GM10266 (cell line): ENCODE measurements around the gene RBM43.

ENCODE experiments used
- DNase-seq: peaks from one replicate; pipeline ENCODE4 v3.0.0; 2012; ENCODE audit errors: extremely low spot score
- CTCF ChIP-seq: IDR thresholded peaks from 2 replicates; pipeline ENCODE4 v1.5.1; 2012; ENCODE audit warnings: mild to moderate bottlenecking, low read depth; ENCODE audit not compliant: control insufficient read depth, insufficient read depth; ENCODE audit errors: missing control alignments

The RBM43 gene

GRCh38 chr2:151252646-151253045 is 9.0 kb downstream of the RBM43 start:
- no peak for DNase-seq
- TF ChIP-seq CTCF: no peak

- no peak for DNase-seq
- TF ChIP-seq CTCF: no peak
Observed at GRCh38 chr2:151251012-151251411, 10.7 kb downstream of the RBM43 start.

GRCh38 chr2:151247432-151247831 is 14.2 kb downstream of the RBM43 start:
- TF ChIP-seq CTCF: no peak
- DNase-seq: no peak

- TF ChIP-seq CTCF: no peak
- DNase-seq: no peak
Observed at GRCh38 chr2:151246152-151246551, 15.5 kb downstream of the RBM43 start.

- no peak for DNase-seq
- no peak for TF ChIP-seq CTCF
Observed at GRCh38 chr2:151243468-151243867, 18.2 kb downstream of the RBM43 start.

GRCh38 chr2:151241224-151241623 is 20.4 kb downstream of the RBM43 start:
- no peak for DNase-seq
- no peak for TF ChIP-seq CTCF

GRCh38 chr2:151240433-151240832 is 21.2 kb downstream of the RBM43 start:
- no peak for TF ChIP-seq CTCF
- no peak for DNase-seq

- DNase-seq: no peak
- TF ChIP-seq CTCF: no peak
Observed at GRCh38 chr2:151239624-151240023, 22.0 kb downstream of the RBM43 start.
